DLD1 (cell line): ENCODE measurements around the gene BUD23.
"Not testable (repeated sequence)": the region's sequence is repeated elsewhere in the genome, so short reads cannot be mapped to it uniquely, and the experiment has no call there.

Experiments used
- in situ Hi-C: cut with HindIII; loops from 2 replicates; pipeline ENCODE4 v1.10.0; 2017; ENCODE audit warnings: low sequenced_read_pairs

BUD23 gene

GRCh38 chr7:73683056-73683787, at the start of gene BUD23, which contains the start of gene DNAJC30:
Gene BUD23, plus strand, starts transcription at chr7:73683597. Its CDS starts 29 bp downstream, at chr7:73683626.
Gene DNAJC30, minus strand, starts transcription at chr7:73683453. Its CDS starts 30 bp downstream, at chr7:73683423.
- in situ Hi-C loops = no loop called here

DNA sequence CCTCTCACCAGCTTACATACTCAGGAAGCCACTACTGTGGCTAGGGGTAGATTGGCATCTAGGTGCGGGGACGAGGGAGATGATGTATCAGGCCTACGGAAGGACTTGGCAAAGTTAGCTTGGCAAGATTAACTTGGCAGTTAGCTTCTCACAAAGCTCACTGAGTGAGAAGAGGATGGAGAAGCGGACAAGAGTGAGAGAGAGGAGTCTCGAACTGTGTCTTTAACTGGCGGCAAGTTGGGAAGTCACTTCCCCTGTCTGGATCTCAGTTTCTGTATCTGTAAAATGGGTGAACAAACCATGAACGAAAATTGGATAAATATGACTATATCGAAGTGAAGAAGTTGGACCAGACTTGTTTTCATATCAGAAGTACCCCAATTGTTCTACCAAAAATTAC, 49.6 kb upstream of the BUD23 start:
- in situ Hi-C loops = no loop called here

GRCh38 chr7:73635428-73636200, 47.8 kb upstream of the BUD23 start:
- in situ Hi-C loops = no loop called here

- in situ Hi-C loops = no loop called here
Observed at GRCh38 chr7:73638911-73639310, 44.5 kb upstream of the BUD23 start.

GRCh38 chr7:73642834-73643233, 40.6 kb upstream of the BUD23 start:
- in situ Hi-C loops = no loop called here

GRCh38 chr7:73644688-73645286, 38.6 kb upstream of the BUD23 start:
- in situ Hi-C loops = no loop called here

DNA sequence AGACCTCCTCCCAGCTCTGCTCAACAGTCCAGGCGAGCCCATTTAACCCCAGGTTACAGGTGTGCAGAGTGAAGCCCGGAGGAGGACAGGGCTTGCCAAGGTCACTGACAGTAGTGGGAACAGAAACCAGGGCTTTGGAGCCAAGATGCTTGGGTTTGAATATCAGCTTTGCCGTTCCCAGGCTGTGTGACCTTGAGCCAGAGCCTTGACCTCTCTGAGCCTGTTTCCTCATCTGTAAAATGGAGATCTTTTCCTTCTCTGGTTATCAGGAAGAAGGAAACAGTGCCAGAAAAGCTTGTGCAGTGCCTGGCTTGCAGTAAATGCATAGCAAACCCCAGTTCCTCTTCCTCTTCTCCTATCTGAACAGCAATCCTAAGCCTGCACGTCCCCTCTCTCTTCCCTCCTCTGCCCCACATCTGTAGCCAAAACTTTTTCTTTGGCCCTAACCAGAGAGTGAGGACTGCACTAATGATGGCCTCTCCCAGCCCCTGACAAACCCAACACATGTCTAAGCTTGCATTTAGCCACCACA, 37.7 kb upstream of the BUD23 start:
- in situ Hi-C loops = no loop called here

GRCh38 chr7:73646785-73647724, 36.3 kb upstream of the BUD23 start:
- in situ Hi-C loops = no loop called here

- in situ Hi-C loops = no loop called here
Observed at GRCh38 chr7:73647725-73648592, 35.4 kb upstream of the BUD23 start.

DNA sequence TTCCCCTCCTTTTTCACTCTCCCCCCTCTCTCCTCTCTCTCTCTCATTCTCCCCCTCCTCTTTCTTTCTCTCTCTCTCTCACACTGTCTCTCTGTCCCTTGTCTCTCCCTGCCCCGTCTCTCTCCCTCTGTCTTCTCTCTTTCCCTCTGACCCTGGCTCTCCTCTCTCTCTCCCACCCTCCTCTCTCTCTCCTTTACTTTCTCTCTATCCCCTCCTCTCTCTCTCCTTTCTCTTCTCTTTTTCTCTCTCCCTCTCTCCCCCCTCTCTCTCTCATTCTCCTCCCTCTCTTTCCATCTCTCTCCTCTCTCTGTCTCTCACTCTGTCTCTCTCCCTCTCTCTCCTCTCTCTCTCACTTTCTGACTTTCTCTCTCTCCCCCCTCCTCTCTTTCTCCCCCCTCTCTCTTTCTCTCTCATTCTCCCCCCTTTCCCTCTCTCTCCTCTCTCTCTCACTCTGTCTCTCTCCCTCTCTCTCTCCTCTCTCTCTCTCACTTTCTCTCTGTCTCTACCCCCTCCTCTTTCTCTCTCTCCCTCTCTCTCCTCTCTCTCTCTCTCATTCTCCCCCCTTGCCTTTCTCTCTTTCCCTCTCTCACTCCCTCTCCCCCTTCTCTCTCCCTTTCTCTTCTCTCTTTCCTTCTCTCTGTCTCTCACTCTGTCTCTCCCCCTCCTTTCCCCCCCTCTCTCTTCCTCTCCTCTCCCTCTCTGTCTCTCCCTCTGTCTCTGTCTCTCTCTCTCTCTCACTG, 34.6 kb upstream of the BUD23 start:
- in situ Hi-C loops = no loop called here

- in situ Hi-C loops = no loop called here
Observed at GRCh38 chr7:73649576-73649975, 33.8 kb upstream of the BUD23 start.

- in situ Hi-C loops = no loop called here
Observed at GRCh38 chr7:73650524-73650923, 32.9 kb upstream of the BUD23 start.

GRCh38 chr7:73652541-73652949, 30.9 kb upstream of the BUD23 start:
- in situ Hi-C loops = no loop called here

- in situ Hi-C loops = not testable (repeated sequence)
Observed at GRCh38 chr7:73655309-73655708, 28.1 kb upstream of the BUD23 start.

DNA sequence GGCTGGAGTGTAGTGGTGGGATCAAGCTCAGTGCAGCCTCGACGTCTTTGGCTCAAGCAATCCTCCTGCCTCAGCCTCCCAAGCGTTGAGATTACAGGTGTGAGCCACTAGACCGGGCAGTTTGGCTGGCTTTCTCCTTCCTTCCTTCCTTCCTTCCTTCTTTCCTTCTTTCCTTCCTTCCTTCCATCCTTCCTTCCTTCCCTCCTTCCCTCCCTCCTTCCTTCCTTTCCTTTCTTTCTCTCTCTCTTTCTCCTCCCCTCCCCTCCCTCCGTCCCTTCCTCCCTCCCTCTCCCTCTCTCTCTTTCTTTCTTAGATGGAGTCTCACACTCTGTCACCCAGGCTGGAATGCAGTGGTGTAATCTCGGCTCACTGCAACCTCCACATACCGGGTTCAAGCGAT, 23.4 kb upstream of the BUD23 start:
- in situ Hi-C loops = no loop called here

- in situ Hi-C loops = not testable (repeated sequence)
Observed at GRCh38 chr7:73660594-73660993, 22.8 kb upstream of the BUD23 start.

DNA sequence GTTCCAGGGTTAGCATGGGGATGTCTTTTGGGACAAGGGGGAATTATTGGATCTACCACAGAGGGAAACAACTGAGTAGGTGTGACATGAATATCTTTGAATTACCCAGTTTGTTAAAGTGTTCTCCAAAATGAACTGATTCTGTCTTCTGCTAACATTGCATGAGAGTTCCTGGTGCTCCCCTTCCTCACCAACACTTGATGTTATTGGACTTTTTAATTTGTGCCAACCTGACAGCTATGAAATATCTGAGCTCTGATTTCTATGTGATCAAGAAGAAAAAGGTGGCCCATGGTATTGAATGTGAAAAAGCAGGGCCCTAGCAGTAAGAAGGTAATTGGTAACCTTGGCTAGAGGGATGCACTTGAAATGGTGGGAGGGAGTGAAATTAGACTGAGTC, 20.4 kb upstream of the BUD23 start:
- in situ Hi-C loops = no loop called here

- in situ Hi-C loops = no loop called here
Observed at GRCh38 chr7:73667344-73668102, 15.9 kb upstream of the BUD23 start, which contains the start of gene VPS37D. Gene VPS37D, plus strand, starts transcription at chr7:73667831. Its CDS starts 128 bp downstream, at chr7:73667959.
